Measurements from ENCODE around the gene PNPLA1.

DNA sequence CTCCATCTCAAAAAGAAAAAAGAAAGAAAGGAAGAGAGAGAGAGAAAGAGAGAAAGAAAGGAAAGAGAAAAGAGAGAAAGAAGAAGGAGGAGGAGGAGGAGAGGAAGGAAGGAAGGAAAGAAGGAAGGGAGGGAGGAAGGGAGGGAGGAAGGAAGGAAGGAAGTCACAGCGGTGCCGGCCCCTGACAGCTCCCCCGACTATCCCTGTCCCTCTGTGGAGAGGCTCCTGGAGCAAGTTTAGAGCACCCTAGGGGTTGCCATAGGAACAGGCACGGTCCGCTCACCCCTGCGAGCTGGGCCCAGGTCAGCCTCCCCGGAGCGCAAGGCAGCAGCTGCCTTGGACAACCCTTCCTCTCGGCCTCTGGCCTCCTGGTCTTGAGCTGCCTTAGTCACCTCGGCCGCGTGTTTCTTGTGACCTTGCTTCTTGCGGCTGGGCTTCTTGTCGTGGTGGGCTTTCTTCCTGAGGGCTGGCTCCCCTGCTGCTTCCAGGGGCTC lies 60.0 kb downstream of the PNPLA1 start:
- TF ChIP-seq TAF1 (IDR thresholded peaks at IDR 0.05; ENCODE audit: borderline replicate concordance, insufficient read depth, low read length) (no peak), POLR2AphosphoS5 (IDR thresholded peaks at IDR 0.05; ENCODE audit: low read depth, low read length) (no peak), SIN3A (IDR thresholded peaks at IDR 0.05; ENCODE audit: borderline replicate concordance, insufficient read depth, low read length) (no peak)
- TF ChIP-seq, protein P1, sequence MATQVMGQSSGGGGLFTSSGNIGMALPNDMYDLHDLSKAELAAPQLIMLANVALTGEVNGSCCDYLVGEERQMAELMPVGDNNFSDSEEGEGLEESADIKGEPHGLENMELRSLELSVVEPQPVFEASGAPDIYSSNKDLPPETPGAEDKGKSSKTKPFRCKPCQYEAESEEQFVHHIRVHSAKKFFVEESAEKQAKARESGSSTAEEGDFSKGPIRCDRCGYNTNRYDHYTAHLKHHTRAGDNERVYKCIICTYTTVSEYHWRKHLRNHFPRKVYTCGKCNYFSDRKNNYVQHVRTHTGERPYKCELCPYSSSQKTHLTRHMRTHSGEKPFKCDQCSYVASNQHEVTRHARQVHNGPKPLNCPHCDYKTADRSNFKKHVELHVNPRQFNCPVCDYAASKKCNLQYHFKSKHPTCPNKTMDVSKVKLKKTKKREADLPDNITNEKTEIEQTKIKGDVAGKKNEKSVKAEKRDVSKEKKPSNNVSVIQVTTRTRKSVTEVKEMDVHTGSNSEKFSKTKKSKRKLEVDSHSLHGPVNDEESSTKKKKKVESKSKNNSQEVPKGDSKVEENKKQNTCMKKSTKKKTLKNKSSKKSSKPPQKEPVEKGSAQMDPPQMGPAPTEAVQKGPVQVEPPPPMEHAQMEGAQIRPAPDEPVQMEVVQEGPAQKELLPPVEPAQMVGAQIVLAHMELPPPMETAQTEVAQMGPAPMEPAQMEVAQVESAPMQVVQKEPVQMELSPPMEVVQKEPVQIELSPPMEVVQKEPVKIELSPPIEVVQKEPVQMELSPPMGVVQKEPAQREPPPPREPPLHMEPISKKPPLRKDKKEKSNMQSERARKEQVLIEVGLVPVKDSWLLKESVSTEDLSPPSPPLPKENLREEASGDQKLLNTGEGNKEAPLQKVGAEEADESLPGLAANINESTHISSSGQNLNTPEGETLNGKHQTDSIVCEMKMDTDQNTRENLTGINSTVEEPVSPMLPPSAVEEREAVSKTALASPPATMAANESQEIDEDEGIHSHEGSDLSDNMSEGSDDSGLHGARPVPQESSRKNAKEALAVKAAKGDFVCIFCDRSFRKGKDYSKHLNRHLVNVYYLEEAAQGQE (IDR thresholded peaks at IDR 0.05; ENCODE audit: insufficient read depth in 1 of 2, low read depth in 2 of 2, low read length in 2 of 2), result no peak

All from PFSK-1 (cell line).